ENCODE results near the gene NEK4.
"Not testable (repeated sequence)": the region's sequence is repeated elsewhere in the genome, so short reads cannot be mapped to it uniquely, and the experiment has no call there.

Gene NEK4

GRCh38 chr3:52777959-52778805 lies 7.4 kb upstream of the NEK4 start:
- DNase-seq, result no peak

- no peak for DNase-seq
Observed at GRCh38 chr3:52777127-52777958, 6.6 kb upstream of the NEK4 start, which contains the start of gene ITIH1. TSS of gene ITIH1 (plus strand) at chr3:52777599. CDS start at chr3:52777616, 17 bp downstream.

- not testable (repeated sequence) for DNase-seq
Observed at GRCh38 chr3:52776486-52776885, 5.7 kb upstream of the NEK4 start.

DNA sequence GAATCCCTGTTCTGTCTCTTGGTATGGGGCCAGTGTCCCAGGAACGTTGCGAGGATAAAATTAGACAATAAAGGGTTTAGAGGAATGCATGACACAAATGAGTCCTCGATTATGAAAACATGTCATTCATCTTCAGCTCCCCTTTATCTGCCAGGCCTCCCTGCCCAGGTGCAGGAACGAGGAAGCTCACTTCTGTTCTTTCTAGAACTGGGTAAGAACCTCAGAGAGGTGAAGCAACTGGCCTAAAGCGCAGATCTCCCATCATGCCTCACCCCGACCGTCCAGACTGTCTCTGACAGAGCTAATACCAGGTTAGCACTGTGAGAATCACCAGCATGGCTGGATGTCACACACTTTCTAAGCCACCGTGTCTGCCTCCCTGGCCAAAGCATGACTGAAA lies 5.1 kb upstream of the NEK4 start:
- no peak for DNase-seq

GRCh38 chr3:52774901-52775864 lies 4.4 kb upstream of the NEK4 start:
- DNase-seq, result no peak

GRCh38 chr3:52774066-52774713 lies 3.5 kb upstream of the NEK4 start:
- DNase-seq, result no peak

- DNase-seq, result no peak
Observed at GRCh38 chr3:52773361-52774065, 2.8 kb upstream of the NEK4 start.

GRCh38 chr3:52771702-52772101 lies 962 bp upstream of the NEK4 start:
- no peak for DNase-seq

DNA sequence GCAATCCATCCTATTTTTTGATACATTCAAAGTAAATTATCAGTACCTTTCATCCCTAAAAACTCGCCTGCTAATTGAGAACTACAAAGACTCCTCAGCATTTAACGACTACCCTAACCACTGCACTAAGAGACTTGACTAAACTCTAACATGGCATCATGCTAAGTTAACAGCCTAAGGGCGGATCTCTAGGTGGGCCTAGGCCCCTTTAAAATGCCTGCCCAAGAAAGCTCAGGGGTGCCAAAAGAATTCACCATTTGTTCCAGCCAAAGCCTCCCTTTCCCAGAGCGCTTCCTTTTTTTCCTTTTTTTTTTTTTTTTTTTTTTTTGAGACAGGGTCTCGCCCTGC lies 568 bp upstream of the NEK4 start:
- DNase-seq, result no peak

DNA sequence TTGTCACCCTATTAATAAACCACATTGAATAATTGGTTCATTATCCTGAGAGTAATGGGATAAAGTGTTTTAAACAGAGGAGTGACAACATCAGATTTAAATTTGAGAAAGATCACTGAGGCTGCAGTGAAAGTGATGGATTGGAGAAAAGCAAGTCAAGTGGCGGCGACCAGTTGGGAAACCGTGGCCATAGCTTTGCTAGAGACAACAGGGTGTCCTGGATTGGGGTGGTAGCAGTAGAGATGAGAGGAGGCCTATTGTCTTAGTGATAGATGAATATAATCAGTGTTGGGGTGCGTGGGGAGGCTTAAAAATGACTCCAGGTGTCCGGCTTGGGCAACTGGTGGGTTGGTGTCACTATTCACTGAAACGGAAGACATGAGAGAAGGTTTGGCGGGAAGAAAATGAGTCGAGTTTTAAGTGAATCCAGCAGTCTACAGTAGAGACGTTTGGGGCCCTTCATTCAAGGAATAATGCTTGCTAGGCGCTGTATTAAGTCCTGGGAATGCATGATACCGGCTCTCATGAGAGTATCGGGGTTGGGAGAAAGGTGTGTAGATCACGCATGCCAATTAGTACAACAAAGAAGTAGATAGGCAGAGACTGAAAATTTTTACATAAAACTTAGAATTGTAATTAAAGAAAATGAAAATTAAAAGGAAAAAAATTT lies 819 bp downstream of the NEK4 start:
- peak; percentile 7 for DNase-seq

GRCh38 chr3:52763466-52763865 lies 7.3 kb downstream of the NEK4 start:
- no peak for DNase-seq

DNA sequence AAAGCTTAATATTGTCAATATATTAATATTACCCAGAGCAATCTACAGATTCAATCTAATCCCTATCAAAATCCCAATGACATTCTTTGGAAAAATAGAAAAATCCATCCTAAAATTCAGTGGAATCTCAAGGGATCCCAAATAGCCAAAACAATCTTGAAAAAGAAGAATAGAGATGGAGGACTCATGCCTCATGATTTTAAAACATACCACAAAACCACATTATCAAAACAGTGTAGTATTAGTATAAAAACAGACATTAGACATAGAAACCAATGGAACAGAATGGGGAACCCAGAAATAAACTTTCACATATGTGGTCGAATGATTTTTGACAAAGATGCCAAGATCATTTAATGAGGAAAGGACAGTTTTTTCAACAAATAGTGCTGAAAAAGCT lies 14.6 kb downstream of the NEK4 start:
- no peak for DNase-seq

DNA sequence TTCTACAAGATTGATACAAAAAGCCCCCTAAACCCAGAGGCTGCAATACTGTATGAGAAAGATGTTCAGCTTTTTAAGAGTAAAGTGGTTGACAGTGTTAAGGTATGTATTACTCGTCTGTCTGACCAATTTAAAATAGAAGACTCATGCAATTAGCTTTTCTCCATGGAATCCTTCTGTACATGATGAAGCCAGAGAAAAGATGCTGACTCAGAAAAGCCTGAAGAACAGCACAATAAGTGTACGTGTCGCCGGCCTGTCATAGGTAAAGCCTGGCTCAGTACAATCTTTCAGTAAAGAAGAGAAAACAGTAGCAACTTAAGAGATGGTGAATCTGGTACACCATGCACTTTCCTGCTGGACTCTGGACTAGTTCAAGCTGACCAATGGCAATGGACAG lies 16.4 kb downstream of the NEK4 start:
- DNase-seq, result no peak

- no peak for DNase-seq
Observed at GRCh38 chr3:52752045-52752660, 18.6 kb downstream of the NEK4 start.

DNA sequence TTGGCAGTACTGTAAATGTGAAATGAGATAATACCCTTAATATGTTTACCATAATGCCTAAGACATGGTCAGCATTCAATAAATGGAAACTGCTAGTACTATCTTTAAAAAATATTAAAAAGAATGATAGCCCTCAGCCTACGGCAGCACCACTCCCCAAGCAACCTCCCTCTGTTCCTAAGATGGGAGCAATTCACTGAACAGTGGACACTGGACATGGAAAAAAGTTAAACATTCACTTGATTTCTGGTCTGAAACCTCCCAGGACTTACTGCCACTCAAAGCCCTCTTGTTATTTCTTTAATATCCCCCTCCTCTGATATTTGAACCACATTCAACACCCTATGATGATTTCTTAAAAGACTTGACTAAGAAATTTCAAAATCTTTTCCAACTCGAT lies 27.0 kb downstream of the NEK4 start:
- no peak for DNase-seq

DNA sequence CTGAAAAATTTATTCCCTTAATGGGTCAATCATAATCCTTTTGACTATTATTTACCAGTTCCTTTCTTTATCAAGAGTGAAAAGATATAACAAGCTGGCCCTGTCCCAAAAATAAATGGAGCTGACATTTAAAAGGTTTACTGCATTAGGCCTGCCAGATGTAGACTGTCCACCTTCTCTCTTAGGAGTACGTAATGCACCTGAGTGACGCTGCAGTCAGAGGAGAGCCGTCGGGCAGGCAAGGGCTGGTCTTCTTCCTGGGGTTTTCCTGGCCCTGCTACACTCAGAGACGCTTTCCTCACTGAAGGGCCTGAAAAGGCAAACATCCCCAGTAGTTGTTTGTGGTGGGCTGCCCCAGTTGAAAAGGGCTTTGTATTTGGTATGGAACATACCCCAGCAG lies 27.6 kb downstream of the NEK4 start:
- no peak for DNase-seq

- peak; percentile 21 for DNase-seq
Observed at GRCh38 chr3:52742418-52743041, 28.2 kb downstream of the NEK4 start.

DNA sequence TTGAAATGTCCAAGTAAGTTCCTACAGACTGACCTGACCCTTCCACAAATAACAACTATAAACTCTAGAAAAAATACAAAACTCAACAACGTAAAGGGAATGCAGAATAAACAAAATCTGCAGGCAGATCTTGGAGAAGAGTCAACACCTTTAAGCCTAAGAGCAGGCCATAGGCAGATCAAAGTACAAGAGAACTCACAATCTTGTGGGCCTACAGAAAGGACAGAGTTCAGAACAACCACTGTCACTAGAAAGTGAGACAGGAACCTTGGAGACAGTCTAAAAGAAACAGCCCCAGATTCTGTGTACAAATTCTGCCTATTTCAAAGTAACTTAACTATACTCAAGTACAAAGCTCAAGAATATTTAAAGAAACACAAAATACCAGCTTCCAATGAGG lies 31.0 kb downstream of the NEK4 start:
- no peak for DNase-seq

DNA sequence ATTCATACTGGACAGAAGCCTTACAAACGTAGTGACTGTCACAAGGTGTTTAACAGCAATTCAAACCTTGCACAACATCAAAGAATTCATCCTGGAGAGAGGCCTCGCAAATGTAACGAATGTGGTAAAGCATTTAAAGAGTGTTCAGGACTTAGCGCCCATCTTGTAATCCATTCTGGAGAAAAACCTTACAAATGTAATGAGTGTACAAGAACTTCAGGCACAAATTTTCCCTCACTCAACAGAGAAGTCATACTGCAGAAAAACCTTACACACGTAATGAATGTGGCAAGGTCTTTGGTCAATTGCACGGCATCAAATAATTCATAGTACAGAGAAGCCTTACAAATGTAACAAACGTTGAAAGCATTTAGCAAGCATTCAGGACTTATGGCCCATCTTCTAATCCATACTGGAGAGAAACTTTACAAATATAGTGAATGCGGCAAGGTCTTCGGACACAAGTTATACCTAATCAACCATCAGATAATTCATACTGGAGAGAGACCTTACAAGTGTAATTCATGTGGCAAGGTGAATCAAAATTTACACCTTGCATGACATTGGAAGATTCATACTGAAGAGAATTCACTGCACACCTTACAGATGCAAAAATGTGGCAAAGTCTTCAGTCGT lies 37.4 kb downstream of the NEK4 start:
- DNase-seq, result no peak

DNA sequence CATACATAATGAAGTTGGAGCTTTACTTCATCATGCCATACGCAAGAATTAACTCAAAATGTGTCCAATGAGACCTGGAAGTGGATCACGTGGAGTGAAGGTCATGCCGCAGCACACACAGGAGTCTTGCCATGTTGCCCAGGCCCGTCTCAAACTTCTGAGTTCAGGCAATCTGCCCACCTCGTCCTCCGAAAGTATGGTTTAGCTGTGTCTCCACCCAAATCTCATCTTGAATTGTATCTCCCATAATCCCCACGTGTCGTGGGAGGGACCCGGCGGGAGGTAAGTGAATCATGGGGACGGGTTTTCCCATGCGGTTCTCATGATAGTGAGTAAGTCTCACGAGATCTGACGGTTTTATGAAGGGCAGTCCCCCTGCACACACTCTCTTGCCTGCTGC lies 39.1 kb downstream of the NEK4 start:
- DNase-seq, result no peak

All from activated CD4-positive, alpha-beta T cell treated with anti-CD3 and anti-CD28 coated beads, Interleukin-10, Interleukin-2, amounts not matched to agents 100 ng/mL and 50 ng/mL, durations not matched to agents 16 hours and 8 hours (primary cell).